ENCODE measurements around the gene MED27. TPM values are rescaled to one million over a fixed set of nuclear protein-coding genes. Genes with fewer than 3 reads are reported as not detected.

Gene MED27
- total RNA-seq, 1 donor from 2014 or later, result 15.7 TPM

DNA sequence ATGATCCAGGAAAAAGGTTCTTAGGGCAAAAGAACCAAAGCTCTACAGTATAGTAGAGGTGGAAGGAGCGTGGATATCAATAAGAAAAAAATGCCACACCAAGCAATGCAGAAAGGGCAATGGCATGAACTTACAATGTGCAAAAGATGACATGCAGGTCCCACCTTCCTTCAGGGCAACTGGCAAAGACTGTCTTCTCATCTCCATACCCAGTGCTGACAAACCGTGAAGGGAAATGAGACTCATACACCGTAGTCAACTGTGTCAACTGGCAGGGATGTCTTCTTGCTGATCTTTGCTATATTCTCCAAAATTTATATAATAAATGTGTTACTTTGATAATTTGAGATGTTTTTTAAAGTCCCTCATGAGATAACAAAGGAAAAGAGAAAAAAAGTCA is 36.0 kb downstream of the MED27 start:
- DNase-seq (no peak), ATAC-seq (no peak)
- Histone ChIP-seq H3K27me3 (ENCODE audit: low read depth) (no peaks in the 10 kb centered on the region), H3K9me3 (no peaks in the 10 kb centered on the region), H3K36me3 (no peaks in the 10 kb centered on the region), H3K27ac (no peak overlapping the region), H3K4me1 (no peaks in the 10 kb centered on the region), H3K4me3 (no peak overlapping the region)
- TF ChIP-seq, protein P1, sequence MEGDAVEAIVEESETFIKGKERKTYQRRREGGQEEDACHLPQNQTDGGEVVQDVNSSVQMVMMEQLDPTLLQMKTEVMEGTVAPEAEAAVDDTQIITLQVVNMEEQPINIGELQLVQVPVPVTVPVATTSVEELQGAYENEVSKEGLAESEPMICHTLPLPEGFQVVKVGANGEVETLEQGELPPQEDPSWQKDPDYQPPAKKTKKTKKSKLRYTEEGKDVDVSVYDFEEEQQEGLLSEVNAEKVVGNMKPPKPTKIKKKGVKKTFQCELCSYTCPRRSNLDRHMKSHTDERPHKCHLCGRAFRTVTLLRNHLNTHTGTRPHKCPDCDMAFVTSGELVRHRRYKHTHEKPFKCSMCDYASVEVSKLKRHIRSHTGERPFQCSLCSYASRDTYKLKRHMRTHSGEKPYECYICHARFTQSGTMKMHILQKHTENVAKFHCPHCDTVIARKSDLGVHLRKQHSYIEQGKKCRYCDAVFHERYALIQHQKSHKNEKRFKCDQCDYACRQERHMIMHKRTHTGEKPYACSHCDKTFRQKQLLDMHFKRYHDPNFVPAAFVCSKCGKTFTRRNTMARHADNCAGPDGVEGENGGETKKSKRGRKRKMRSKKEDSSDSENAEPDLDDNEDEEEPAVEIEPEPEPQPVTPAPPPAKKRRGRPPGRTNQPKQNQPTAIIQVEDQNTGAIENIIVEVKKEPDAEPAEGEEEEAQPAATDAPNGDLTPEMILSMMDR (IDR thresholded peaks at IDR 0.05), result no peak
- intact Hi-C loops (cut with DNase I), result no loop called here

DNA sequence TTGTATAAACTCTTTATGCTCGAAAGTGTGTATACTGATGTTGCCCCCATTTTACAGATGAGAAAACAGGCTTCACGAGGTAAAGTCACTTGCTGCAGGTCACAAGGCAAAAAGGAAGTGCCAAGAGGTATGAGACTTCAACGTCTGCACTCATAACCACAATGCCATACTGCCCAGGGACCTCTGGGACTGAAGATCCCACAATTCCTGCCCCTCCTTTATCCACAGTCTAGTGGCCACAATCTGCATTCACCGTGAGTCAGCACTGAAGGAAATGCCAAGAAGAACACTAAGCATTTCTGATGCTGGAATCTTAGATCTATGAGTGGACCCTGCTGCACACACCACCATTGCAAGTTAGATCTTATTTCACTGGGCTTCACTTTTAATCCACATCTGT is 37.3 kb downstream of the MED27 start:
- TF ChIP-seq, protein P1 (IDR thresholded peaks at IDR 0.05), result no peak

DNA sequence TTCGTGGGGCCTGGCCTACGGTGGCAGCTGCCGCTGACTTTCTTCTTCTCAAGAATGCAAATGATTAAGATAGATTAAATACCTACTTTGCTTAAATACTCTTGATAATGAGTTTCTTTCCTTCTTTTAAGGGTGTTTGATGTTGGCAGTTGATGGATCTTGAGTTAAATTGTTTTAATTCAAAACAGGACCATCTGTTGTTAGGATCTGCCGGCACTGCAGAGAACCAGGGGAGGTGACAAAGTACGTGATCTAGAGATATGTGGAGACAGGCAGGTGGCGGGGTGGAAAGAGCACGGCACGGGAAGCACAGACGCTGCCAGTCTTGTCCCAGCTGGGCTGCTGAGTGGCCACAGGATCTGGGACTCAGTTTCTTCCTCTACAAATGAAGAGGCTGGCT is 37.9 kb downstream of the MED27 start:
- intact Hi-C loops (cut with DNase I), result no loop called here
- ATAC-seq, result no peak
- Histone ChIP-seq H3K27me3 (ENCODE audit: low read depth) (no peaks in the 10 kb centered on the region), H3K27ac (no peak overlapping the region), H3K36me3 (no peaks in the 10 kb centered on the region), H3K9me3 (no peaks in the 10 kb centered on the region), H3K4me3 (no peak overlapping the region), H3K4me1 (no peaks in the 10 kb centered on the region)
- no peak for DNase-seq
- TF ChIP-seq, protein P1 (IDR thresholded peaks at IDR 0.05), result no peak

More for the DNA sequence above, 37.3 kb downstream of the MED27 start:
- Histone ChIP-seq H3K4me1 (no peaks in the 10 kb centered on the region), H3K36me3 (no peaks in the 10 kb centered on the region), H3K4me3 (no peak overlapping the region), H3K27me3 (ENCODE audit: low read depth) (no peaks in the 10 kb centered on the region), H3K9me3 (no peaks in the 10 kb centered on the region), H3K27ac (no peak overlapping the region)
- DNase-seq (no peak), ATAC-seq (no peak)
- intact Hi-C loops (cut with DNase I), result no loop called here

DNA sequence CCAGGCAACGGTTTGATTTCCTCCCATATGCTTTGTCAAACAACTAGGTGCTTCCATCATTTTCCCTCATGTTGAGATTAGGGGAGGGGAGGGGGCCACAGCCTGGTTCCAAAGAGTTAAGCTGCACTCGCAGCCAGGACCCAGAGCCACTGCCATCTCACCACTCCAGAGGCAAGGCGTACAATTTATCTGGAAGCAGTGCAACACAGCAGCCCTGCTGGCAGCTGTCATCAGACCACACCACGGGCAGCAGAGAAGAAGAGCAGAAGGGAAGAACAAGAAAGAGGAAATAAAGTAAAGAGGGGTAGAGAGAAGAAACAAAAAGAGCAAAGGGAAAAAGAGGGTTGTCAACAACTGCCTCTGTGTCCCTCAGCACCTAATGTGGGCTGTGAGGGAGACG is 38.9 kb downstream of the MED27 start:
- no peaks in the 10 kb centered on the region for H3K27me3 ChIP-seq (ENCODE audit: low read depth)
- intact Hi-C loops (cut with DNase I), result no loop called here
- DNase-seq, result no peak
- no peaks in the 10 kb centered on the region for H3K9me3 ChIP-seq
- TF ChIP-seq, protein P1 (IDR thresholded peaks at IDR 0.05), result no peak
- H3K4me1 ChIP-seq, result no peaks in the 10 kb centered on the region
- no peak overlapping the region for H3K4me3 ChIP-seq
- ATAC-seq, result no peak
- no peak overlapping the region for H3K27ac ChIP-seq
- no peaks in the 10 kb centered on the region for H3K36me3 ChIP-seq

DNA sequence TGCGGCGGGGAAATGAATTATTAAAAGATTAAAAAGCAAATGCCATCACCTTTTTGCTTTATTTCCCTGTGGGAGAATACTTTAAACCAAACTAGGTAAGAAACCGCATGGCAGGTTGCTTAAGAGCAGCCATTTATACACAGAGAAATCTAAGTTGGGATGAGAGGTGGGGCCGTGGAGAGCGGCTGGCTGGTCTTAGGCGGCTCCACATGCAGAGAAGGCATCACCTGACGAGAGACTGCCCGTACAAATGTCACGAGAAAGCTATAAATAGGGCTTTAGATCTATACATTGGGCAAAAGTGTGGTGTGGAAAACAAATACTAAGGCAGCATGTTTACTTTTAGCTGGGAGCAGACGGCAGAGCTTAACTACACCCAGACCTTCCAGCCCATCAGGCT is 39.4 kb downstream of the MED27 start:
- Histone ChIP-seq H3K4me1 (no peaks in the 10 kb centered on the region), H3K9me3 (no peaks in the 10 kb centered on the region), H3K36me3 (no peaks in the 10 kb centered on the region), H3K27ac (no peak overlapping the region), H3K4me3 (no peak overlapping the region), H3K27me3 (ENCODE audit: low read depth) (no peaks in the 10 kb centered on the region)
- TF ChIP-seq, protein P1 (IDR thresholded peaks at IDR 0.05), result no peak
- ATAC-seq (no peak), DNase-seq (no peak)
- intact Hi-C loops (cut with DNase I), result no loop called here

DNA sequence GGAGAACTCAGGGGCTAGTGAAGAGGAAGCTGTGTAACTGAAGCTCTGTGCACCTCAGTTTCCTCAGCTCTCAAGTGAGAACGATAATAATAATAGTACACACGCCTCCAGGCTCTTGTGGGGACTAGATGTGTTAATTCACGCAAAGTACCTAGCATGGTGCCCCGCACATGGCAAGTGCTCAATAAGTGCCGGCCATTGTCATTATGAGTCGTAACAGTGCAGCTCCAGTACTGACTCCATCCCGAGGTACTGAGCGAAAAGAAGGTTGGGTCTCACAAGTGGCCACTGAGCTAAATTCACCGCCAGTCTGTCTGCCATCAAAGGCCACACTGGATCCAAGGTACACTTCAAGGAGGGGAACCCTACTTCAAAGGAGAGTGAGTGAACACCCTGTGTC is 40.4 kb downstream of the MED27 start:
- no peaks in the 10 kb centered on the region for H3K9me3 ChIP-seq
- TF ChIP-seq, protein P1 (IDR thresholded peaks at IDR 0.05), result no peak
- intact Hi-C loops (cut with DNase I), result no loop called here

More for the DNA sequence above, 40.4 kb downstream of the MED27 start:
- Histone ChIP-seq H3K27ac (no peak overlapping the region), H3K4me1 (no peaks in the 10 kb centered on the region), H3K4me3 (no peak overlapping the region), H3K36me3 (no peaks in the 10 kb centered on the region), H3K27me3 (ENCODE audit: low read depth) (no peaks in the 10 kb centered on the region)
- no peak for DNase-seq
- no peak for ATAC-seq
